ENCODE measurements around the gene ZMIZ2.

- TF ChIP-seq POLR2AphosphoS5 (IDR thresholded peaks at IDR 0.05; ENCODE audit: low read depth, low read length): no peak
- no peak for TF ChIP-seq CTCF (IDR thresholded peaks at IDR 0.05 in 2 of 3, conservative IDR thresholded peaks at IDR 0.05 in 1 of 3; ENCODE audit: borderline replicate concordance in 1 of 3, insufficient read depth in 1 of 3, low read depth in 2 of 3, low read length in 2 of 3)
- TF ChIP-seq MAX (IDR thresholded peaks at IDR 0.05): no peak
- no peak for TF ChIP-seq POLR2A (IDR thresholded peaks at IDR 0.05; ENCODE audit: borderline replicate concordance, extremely low read depth, insufficient read depth, insufficient read length)
- no peak for TF ChIP-seq EZH2 (IDR thresholded peaks at IDR 0.05)
- no peak for TF ChIP-seq SIN3A (IDR thresholded peaks at IDR 0.05; ENCODE audit: low read depth)
Measured at GRCh38 chr7:44727158-44727936, 21.3 kb upstream of the ZMIZ2 start.

All from HCT116 (cell line).